H9 (cell line): ENCODE results near the gene MAP1LC3C. TPM values are rescaled to one million over a fixed set of nuclear protein-coding genes. Genes with fewer than 3 reads are reported as not detected.

Experiments used
- DNase-seq: peaks from one replicate; pipeline ENCODE4 v3.0.0-alpha.2; 2017
- H2AFZ ChIP-seq: one replicate; pipeline ENCODE4 v1.6.1; 2013; ENCODE audit warnings: mild to moderate bottlenecking, low read length, control low read depth, moderate library complexity
- H2AK5ac ChIP-seq: 2 replicates; pipeline ENCODE4 v1.6.1; 2013; ENCODE audit warnings: low read length, control low read depth, mixed read lengths; ENCODE audit not compliant: insufficient read length
- H2BK120ac ChIP-seq: one replicate; pipeline ENCODE4 v1.6.1; 2013; ENCODE audit warnings: low read depth, mild to moderate bottlenecking, low read length, control low read depth, inconsistent platforms; ENCODE audit not compliant: poor library complexity, severe bottlenecking
- H2BK12ac ChIP-seq: 2 replicates; pipeline ENCODE4 v1.6.1; 2013; ENCODE audit warnings: low read length, control low read depth, mixed read lengths, low read depth; ENCODE audit not compliant: insufficient read length
- H2BK15ac ChIP-seq: 2 replicates; pipeline ENCODE4 v1.6.1; 2013; ENCODE audit warnings: low read depth, low read length, control low read depth
- H2BK20ac ChIP-seq: one replicate; pipeline ENCODE4 v1.6.1; 2013; ENCODE audit warnings: low read depth, mild to moderate bottlenecking, low read length, control low read depth, inconsistent platforms; ENCODE audit not compliant: poor library complexity, severe bottlenecking
- H2BK5ac ChIP-seq: 2 replicates; pipeline ENCODE4 v1.6.1; 2013; ENCODE audit warnings: low read length, control low read depth, mixed read lengths; ENCODE audit not compliant: insufficient read length
- H3K14ac ChIP-seq: 2 replicates; pipeline ENCODE4 v1.6.1; 2013; ENCODE audit warnings: low read length, control low read depth; ENCODE audit not compliant: insufficient read depth
- H3K18ac ChIP-seq: 2 replicates; pipeline ENCODE4 v1.6.1; 2013; ENCODE audit warnings: low read depth, mild to moderate bottlenecking, mixed read lengths, low read length, control low read depth; ENCODE audit not compliant: insufficient read length
- H3K23ac ChIP-seq: 2 replicates; pipeline ENCODE4 v1.6.1; 2013; ENCODE audit warnings: low read length, control low read depth, mixed read lengths, low read depth; ENCODE audit not compliant: insufficient read length
- H3K23me2 ChIP-seq: 2 replicates; pipeline ENCODE4 v1.6.1; 2013; ENCODE audit warnings: low read depth, mild to moderate bottlenecking, mixed read lengths, low read length, control low read depth; ENCODE audit not compliant: insufficient read length, poor library complexity, severe bottlenecking
- H3K27ac ChIP-seq: 2 replicates; pipeline ENCODE4 v1.5.1; 2013; ENCODE audit warnings: low read length, control low read depth, mixed read lengths, low read depth; ENCODE audit not compliant: insufficient read length
- H3K27me3 ChIP-seq: 2 replicates; pipeline ENCODE4 v1.6.1; 2013; ENCODE audit warnings: low read length, control low read depth, inconsistent platforms; ENCODE audit not compliant: insufficient read depth
- H3K4ac ChIP-seq: 2 replicates; pipeline ENCODE4 v1.6.1; 2013; ENCODE audit warnings: low read depth, mild to moderate bottlenecking, control low read depth, inconsistent platforms, low read length, moderate library complexity
- H3K4me1 ChIP-seq: 2 replicates; pipeline ENCODE4 v1.6.1; 2013; ENCODE audit warnings: low read length, control low read depth, inconsistent platforms; ENCODE audit not compliant: insufficient read depth
- H3K4me2 ChIP-seq: 2 replicates; pipeline ENCODE4 v1.6.1; 2013; ENCODE audit warnings: low read length, control low read depth, mixed read lengths; ENCODE audit not compliant: insufficient read length, insufficient read depth
- H3K56ac ChIP-seq: 2 replicates; pipeline ENCODE4 v1.6.1; 2013; ENCODE audit warnings: low read depth, mild to moderate bottlenecking, mixed read lengths, low read length, control low read depth; ENCODE audit not compliant: insufficient read length
- H3K79me1 ChIP-seq: 2 replicates; pipeline ENCODE4 v1.6.1; 2013; ENCODE audit warnings: low read depth, mild to moderate bottlenecking, moderate library complexity, low read length, control low read depth, inconsistent platforms; ENCODE audit not compliant: insufficient read depth, poor library complexity, severe bottlenecking
- H3K79me2 ChIP-seq: 2 replicates; pipeline ENCODE4 v1.6.1; 2013; ENCODE audit warnings: low read length, control low read depth, inconsistent platforms; ENCODE audit not compliant: insufficient read depth
- H3K9ac ChIP-seq: 2 replicates; pipeline ENCODE4 v1.6.1; 2013; ENCODE audit warnings: low read length, control low read depth, mixed read lengths; ENCODE audit not compliant: insufficient read length; ENCODE audit errors: extremely low read depth
- H3K9me3 ChIP-seq: one replicate; pipeline ENCODE4 v1.6.1; 2013; ENCODE audit warnings: low read depth, low read length, inconsistent platforms; ENCODE audit not compliant: control insufficient read depth
- H3T11ph ChIP-seq: one replicate; pipeline ENCODE4 v1.6.1; 2013; ENCODE audit warnings: mild to moderate bottlenecking, low read length, control low read depth, inconsistent platforms
- H4K20me1 ChIP-seq: one replicate; pipeline ENCODE4 v1.6.1; 2013; ENCODE audit not compliant: control insufficient read depth, insufficient read length, insufficient read depth
- H4K5ac ChIP-seq: 2 replicates; pipeline ENCODE4 v1.6.1; 2013; ENCODE audit warnings: low read depth, mild to moderate bottlenecking, mixed read lengths, low read length, control low read depth; ENCODE audit not compliant: insufficient read length
- H4K8ac ChIP-seq: replicated peaks from 2 replicates; pipeline ENCODE4 v1.6.1; 2013; ENCODE audit warnings: low read length, control low read depth, mixed read lengths, low read depth; ENCODE audit not compliant: insufficient read length
- H4K91ac ChIP-seq: 2 replicates; pipeline ENCODE4 v1.6.1; 2013; ENCODE audit warnings: low read depth, mild to moderate bottlenecking, moderate library complexity, mixed read lengths, low read length, control low read depth; ENCODE audit not compliant: insufficient read length
- H3K27ac Mint-ChIP-seq, 3 experiments: 2 replicates in 2 of 3; 3 replicates in 1 of 3; pipeline ENCODE4 v1.8.0; 2020 to 2021; ENCODE audit warnings: mixed read lengths in 3 of 3, mild to moderate bottlenecking in 1 of 3, moderate library complexity in 1 of 3
- H3K27me3 Mint-ChIP-seq: 2 replicates; pipeline ENCODE4 v1.8.0; 2021; ENCODE audit warnings: low read depth, mild to moderate bottlenecking, moderate library complexity, mixed read lengths
- H3K36me3 Mint-ChIP-seq, 3 experiments: 2 replicates in 2 of 3; 3 replicates in 1 of 3; pipeline ENCODE4 v1.8.0; 2020 to 2021; ENCODE audit warnings: low read depth in 3 of 3, mixed read lengths in 3 of 3; ENCODE audit not compliant: insufficient read depth in 1 of 3
- H3K4me1 Mint-ChIP-seq, 2 experiments: 2 replicates each; pipeline ENCODE4 v1.8.0; 2020; ENCODE audit warnings: mixed read lengths in 2 of 2
- H3K4me3 Mint-ChIP-seq, 2 experiments: 2 replicates in 1 of 2; 3 replicates in 1 of 2; pipeline ENCODE4 v1.8.0; 2020 to 2021; ENCODE audit warnings: mild to moderate bottlenecking in 2 of 2, mixed read lengths in 2 of 2, moderate library complexity in 1 of 2
- H3K9me3 Mint-ChIP-seq, 2 experiments: 2 replicates in 1 of 2; 3 replicates in 1 of 2; pipeline ENCODE4 v1.8.0; 2020; ENCODE audit warnings: mild to moderate bottlenecking in 2 of 2, mixed read lengths in 2 of 2, moderate library complexity in 1 of 2
- CTCF ChIP-seq: fragments of 200-600 bp; sonication (generic); conservative IDR thresholded peaks from 3 replicates; pipeline ENCODE4 v1.8.0; 2021; ENCODE audit warnings: antibody characterized with exemption, mild to moderate bottlenecking
- WGBS: extraction: QIAGEN DNeasy Blood & Tissue Kit; methylation state at CpG from one replicate; pipeline ENCODE4 v1.1.7; 2013; ENCODE audit warnings: missing lambda C conversion rate, low lambda C conversion rate, mixed read lengths; ENCODE audit not compliant: insufficient read length; ENCODE audit errors: extremely low coverage; 5-methylcytosine and 5-hydroxymethylcytosine counted together
- total RNA-seq: library from RNA; stranded (reverse); gene quantifications from 2 replicates; pipeline ENCODE4 v1.2.1, GENCODE V29; 2021

Gene MAP1LC3C
- total RNA-seq, 1 experiment from 2014 or later, result 3.6 TPM

DNA sequence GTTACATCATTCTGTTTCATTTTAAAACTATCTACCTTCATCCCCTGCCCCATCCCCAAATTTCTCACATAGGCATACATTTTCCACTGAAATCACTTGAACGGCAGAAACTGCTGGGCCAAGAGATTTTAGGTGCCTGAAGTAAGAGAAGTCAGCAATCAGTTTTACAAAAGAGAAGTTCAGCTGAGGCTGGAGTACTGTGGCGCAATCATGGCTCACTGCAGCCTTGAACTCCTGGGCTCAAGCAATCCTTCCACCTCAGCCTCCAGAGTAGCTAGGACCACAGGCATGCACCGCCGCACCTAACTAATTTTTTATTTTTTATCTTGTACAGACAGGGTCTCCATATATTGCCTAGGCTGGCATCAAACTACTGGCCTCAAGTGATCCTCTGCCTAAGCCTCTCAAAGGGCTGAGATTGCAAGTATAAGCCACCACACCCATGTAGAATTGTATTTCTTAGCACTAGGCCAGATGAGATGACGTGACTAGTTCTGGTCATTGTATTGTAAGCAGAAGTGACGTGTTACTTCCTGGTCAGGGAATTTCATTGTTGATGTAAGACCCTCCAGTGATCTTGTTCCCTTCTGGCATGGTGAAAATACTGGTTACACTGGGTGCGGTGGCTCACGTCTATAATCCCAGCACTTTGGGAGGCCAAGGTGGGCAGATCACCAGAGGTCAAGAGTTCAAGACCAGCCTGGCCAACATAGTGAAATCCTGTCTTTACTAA lies 34.2 kb downstream of the MAP1LC3C start:
- no peak overlapping the region for H4K5ac ChIP-seq
- H3K23me2 ChIP-seq, result no peaks in the 10 kb centered on the region
- H3K9ac ChIP-seq, result no peak overlapping the region
- H3K23ac ChIP-seq, result no peak overlapping the region
- H3K4ac ChIP-seq, result no peak overlapping the region
- H3K56ac ChIP-seq, result no peak overlapping the region
- H2BK120ac ChIP-seq, result no peak overlapping the region
- no peaks in the 10 kb centered on the region for H3K27me3 ChIP-seq
- Mint-ChIP-seq H3K4me1 (peaks cover under 1 to 1% of the 10 kb centered on the region in 2 experiments; a peak in 3 of 4 replicates), H3K27ac (no peak overlapping the region), H3K9me3 (no peaks in the 10 kb centered on the region), H3K36me3 (no peaks in the 10 kb centered on the region), H3K27me3 (no peaks in the 10 kb centered on the region), H3K4me3 (no peak overlapping the region)
- H2BK12ac ChIP-seq, result no peak overlapping the region
- H4K8ac ChIP-seq, result no peak overlapping the region
- TF ChIP-seq CTCF, result no peak
- no peak overlapping the region for H3K4me2 ChIP-seq
- no peaks in the 10 kb centered on the region for H4K20me1 ChIP-seq
- H3K9me3 ChIP-seq, result no peaks in the 10 kb centered on the region
- no peak overlapping the region for H2AK5ac ChIP-seq
- no peak overlapping the region for H2BK20ac ChIP-seq
- H3K79me2 ChIP-seq, result no peaks in the 10 kb centered on the region
- no peak overlapping the region for H2BK5ac ChIP-seq
- H2BK15ac ChIP-seq, result no peak overlapping the region
- no CpG with 5 or more reads among the region's 8 CpGs for WGBS
- no peaks in the 10 kb centered on the region for H3K4me1 ChIP-seq
- no peak overlapping the region for H3K27ac ChIP-seq
- no peak overlapping the region for H2AFZ ChIP-seq
- no peak overlapping the region for H3K18ac ChIP-seq
- no peak overlapping the region for H3K14ac ChIP-seq
- H3T11ph ChIP-seq, result no peak overlapping the region
- H3K79me1 ChIP-seq, result no peaks in the 10 kb centered on the region
- H4K91ac ChIP-seq, result no peak overlapping the region
- DNase-seq, result no peak
